ENCODE results near the gene CHD5.

Gene CHD5

GRCh38 chr1:6150006-6150938, 29.8 kb downstream of the CHD5 start:
- TF ChIP-seq TCF4 (CRISPR knock-in tag; IDR thresholded peaks at IDR 0.05; ENCODE audit: borderline replicate concordance) (no peak), GLIS3 (CRISPR knock-in tag; IDR thresholded peaks at IDR 0.05) (no peak), BACH2 (CRISPR knock-in tag; IDR thresholded peaks at IDR 0.05; ENCODE audit: borderline replicate concordance) (no peak), ARNTL (CRISPR knock-in tag; IDR thresholded peaks at IDR 0.05; ENCODE audit: borderline replicate concordance, low read depth) (no peak), TSHZ2 (CRISPR knock-in tag; IDR thresholded peaks at IDR 0.05) (no peak), SNAI2 (CRISPR knock-in tag; IDR thresholded peaks at IDR 0.05) (no peak), OSR1 (CRISPR knock-in tag; IDR thresholded peaks at IDR 0.05) (no peak), TOX (CRISPR knock-in tag; IDR thresholded peaks at IDR 0.05; ENCODE audit: borderline replicate concordance) (no peak), ESRRG (CRISPR knock-in tag; IDR thresholded peaks at IDR 0.05) (no peak), ZFP3 (CRISPR knock-in tag; IDR thresholded peaks at IDR 0.05) (no peak), CSDC2 (CRISPR knock-in tag; IDR thresholded peaks at IDR 0.05) (no peak)

GRCh38 chr1:6149597-6149996, 30.5 kb downstream of the CHD5 start:
- no peak for ATAC-seq
- no peak for TF ChIP-seq SNAI2 (CRISPR knock-in tag; IDR thresholded peaks at IDR 0.05)
- TF ChIP-seq BACH2 (CRISPR knock-in tag; IDR thresholded peaks at IDR 0.05; ENCODE audit: borderline replicate concordance): no peak
- TF ChIP-seq ESRRG (CRISPR knock-in tag; IDR thresholded peaks at IDR 0.05): no peak
- no peak for TF ChIP-seq ZFP3 (CRISPR knock-in tag; IDR thresholded peaks at IDR 0.05)
- no peak for TF ChIP-seq ISL1 (CRISPR knock-in tag; IDR thresholded peaks at IDR 0.05)
- TF ChIP-seq ZNF8 (CRISPR knock-in tag; IDR thresholded peaks at IDR 0.05): no peak
- TF ChIP-seq ZNF565 (CRISPR knock-in tag; conservative IDR thresholded peaks at IDR 0.05; ENCODE audit: low read depth): no peak
- no peak for TF ChIP-seq CSRNP3 (CRISPR knock-in tag; IDR thresholded peaks at IDR 0.05)

More at GRCh38 chr1:6150006-6150938, 29.8 kb downstream of the CHD5 start:
- ATAC-seq: no peak

GRCh38 chr1:6148497-6149241, 31.5 kb downstream of the CHD5 start:
- no peak for ATAC-seq

More at GRCh38 chr1:6148497-6149241, 31.5 kb downstream of the CHD5 start:
- TF ChIP-seq CREB5 (CRISPR knock-in tag; IDR thresholded peaks at IDR 0.05; ENCODE audit: low read depth) (no peak), TOX (CRISPR knock-in tag; IDR thresholded peaks at IDR 0.05; ENCODE audit: borderline replicate concordance) (no peak), GLIS3 (CRISPR knock-in tag; IDR thresholded peaks at IDR 0.05) (no peak), SNAI2 (CRISPR knock-in tag; IDR thresholded peaks at IDR 0.05) (no peak), TSHZ2 (CRISPR knock-in tag; IDR thresholded peaks at IDR 0.05) (no peak), OSR1 (CRISPR knock-in tag; IDR thresholded peaks at IDR 0.05) (no peak), BACH2 (CRISPR knock-in tag; IDR thresholded peaks at IDR 0.05; ENCODE audit: borderline replicate concordance) (no peak), ZC3H10 (CRISPR knock-in tag; IDR thresholded peaks at IDR 0.05) (no peak), CSDC2 (CRISPR knock-in tag; IDR thresholded peaks at IDR 0.05) (no peak), ZFP30 (CRISPR knock-in tag; IDR thresholded peaks at IDR 0.05) (no peak), ESRRG (CRISPR knock-in tag; IDR thresholded peaks at IDR 0.05) (no peak), POU6F1 (CRISPR knock-in tag; IDR thresholded peaks at IDR 0.05; ENCODE audit: borderline replicate concordance, low read depth) (no peak), ISL1 (CRISPR knock-in tag; IDR thresholded peaks at IDR 0.05) (no peak), ZNF8 (CRISPR knock-in tag; IDR thresholded peaks at IDR 0.05) (no peak), TCF4 (CRISPR knock-in tag; IDR thresholded peaks at IDR 0.05; ENCODE audit: borderline replicate concordance) (no peak)

Measured in SK-N-SH treated with all-trans-retinoic acid at 6 μM for 48 hours (cell line).